Natural killer cell treated with Interleukin-12 subunit alpha and Interleukin-12 subunit beta and Interleukin-15 and Interleukin-18, amount 100 ng/mL, for 72 hours (primary cell): Measurements from ENCODE around the gene BNIP3. TPM values are rescaled to one million over a fixed set of nuclear protein-coding genes. Genes with fewer than 3 reads are reported as not detected.
"Not testable (repeated sequence)": the region's sequence is repeated elsewhere in the genome, so short reads cannot be mapped to it uniquely, and the experiment has no call there.

Source experiments
- ATAC-seq, 2 donors: fragments of 150-1000 bp; cut with Tn5 transposase in 1 of 2; sonication (Bioruptor Pico), chemical (Tn5 transposase) in 1 of 2; 2 replicates each; pipeline ENCODE4 v1.10.0; 2021
- DNase-seq: peaks from one replicate; pipeline ENCODE4 v3.0.0; 2022; ENCODE audit warnings: low spot score
- H3K27ac Mint-ChIP-seq, 2 donors: 1 replicate in 1 of 2; 2 replicates in 1 of 2; pipeline ENCODE4 v1.8.0; 2022; ENCODE audit warnings: mixed read lengths in 2 of 2, mild to moderate bottlenecking in 1 of 2, moderate library complexity in 1 of 2
- H3K27me3 Mint-ChIP-seq, 2 donors: 1 replicate in 1 of 2; 2 replicates in 1 of 2; pipeline ENCODE4 v1.8.0; 2022; ENCODE audit warnings: mixed read lengths in 2 of 2
- H3K36me3 Mint-ChIP-seq: one replicate; pipeline ENCODE4 v1.8.0; 2022; ENCODE audit warnings: mixed read lengths
- H3K4me1 Mint-ChIP-seq, 2 donors: 1 replicate in 1 of 2; 2 replicates in 1 of 2; pipeline ENCODE4 v1.8.0; 2022; ENCODE audit warnings: low read depth in 2 of 2, mixed read lengths in 2 of 2, mild to moderate bottlenecking in 1 of 2
- H3K4me3 Mint-ChIP-seq: one replicate; pipeline ENCODE4 v1.8.0; 2022; ENCODE audit warnings: mixed read lengths
- H3K9me3 Mint-ChIP-seq: 2 replicates; pipeline ENCODE4 v1.8.0; 2022; ENCODE audit warnings: mixed read lengths
- total RNA-seq, 2 donors: library from RNA; stranded (reverse); gene quantifications; one replicate each; pipeline ENCODE4 v1.2.3, GENCODE V29; 2022

Gene BNIP3
- total RNA-seq, 2 donors from 2014 or later, result 20.5 to 82.2 TPM

- H3K27ac Mint-ChIP-seq, result no peak overlapping the region
- no peaks in the 10 kb centered on the region for H3K27me3 Mint-ChIP-seq
- H3K4me3 Mint-ChIP-seq, result no peak overlapping the region
- H3K36me3 Mint-ChIP-seq, result no peaks in the 10 kb centered on the region
- ATAC-seq (no peak), DNase-seq (no peak)
- no peaks in the 10 kb centered on the region for H3K4me1 Mint-ChIP-seq
- no peaks in the 10 kb centered on the region for H3K9me3 Mint-ChIP-seq
These were observed 15.0 kb upstream of the BNIP3 start for GRCh38 chr10:131996466-131997365.

DNA sequence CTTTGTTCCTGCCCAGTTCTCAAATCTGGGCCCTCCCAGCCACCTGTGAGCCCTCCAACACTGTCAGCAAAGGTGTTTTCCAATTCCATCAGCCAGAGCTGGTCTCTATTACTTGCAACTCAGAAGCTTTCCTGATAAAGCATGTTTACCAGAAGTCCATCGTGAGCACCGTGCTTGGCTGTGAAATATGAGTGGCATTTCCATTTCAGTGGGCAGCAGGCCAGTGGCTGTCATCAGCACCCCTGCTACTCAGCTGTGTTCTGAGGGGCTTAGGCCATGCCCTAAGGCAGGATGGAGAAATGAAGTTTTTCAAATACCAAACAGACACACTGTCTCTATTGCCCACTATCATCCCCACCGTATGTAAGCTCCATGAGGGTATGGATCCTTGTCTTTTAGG is 12.7 kb upstream of the BNIP3 start:
- Mint-ChIP-seq H3K36me3 (no peaks in the 10 kb centered on the region), H3K27me3 (no peaks in the 10 kb centered on the region), H3K4me3 (no peak overlapping the region), H3K27ac (no peak overlapping the region), H3K9me3 (no peaks in the 10 kb centered on the region), H3K4me1 (no peaks in the 10 kb centered on the region)
- ATAC-seq (no peak), DNase-seq (no peak)

DNA sequence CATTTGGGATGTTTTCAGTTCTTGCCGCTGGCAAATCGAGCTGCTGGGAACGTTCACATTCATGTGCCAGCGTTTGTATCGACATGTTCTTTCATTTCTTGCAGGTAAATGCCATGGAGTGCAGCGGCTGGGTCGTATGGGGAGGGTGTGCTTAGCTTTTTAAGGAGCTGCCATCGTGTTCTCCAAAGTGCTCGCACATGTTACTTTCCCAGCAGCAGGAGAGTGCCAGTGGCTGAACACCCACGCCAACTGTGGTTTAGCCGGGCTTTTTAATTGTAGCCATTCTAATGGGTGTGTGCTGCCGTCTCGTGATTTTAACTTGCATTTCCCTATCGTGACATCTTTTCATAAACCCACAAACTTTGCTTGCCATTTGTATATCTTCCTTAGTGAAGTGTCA is 11.6 kb upstream of the BNIP3 start:
- H3K4me1 Mint-ChIP-seq, result no peaks in the 10 kb centered on the region
- H3K27ac Mint-ChIP-seq, result no peak overlapping the region
- no peak overlapping the region for H3K4me3 Mint-ChIP-seq
- no peaks in the 10 kb centered on the region for H3K9me3 Mint-ChIP-seq
- DNase-seq (no peak), ATAC-seq (no peak)
- no peaks in the 10 kb centered on the region for H3K27me3 Mint-ChIP-seq
- H3K36me3 Mint-ChIP-seq, result no peaks in the 10 kb centered on the region

DNA sequence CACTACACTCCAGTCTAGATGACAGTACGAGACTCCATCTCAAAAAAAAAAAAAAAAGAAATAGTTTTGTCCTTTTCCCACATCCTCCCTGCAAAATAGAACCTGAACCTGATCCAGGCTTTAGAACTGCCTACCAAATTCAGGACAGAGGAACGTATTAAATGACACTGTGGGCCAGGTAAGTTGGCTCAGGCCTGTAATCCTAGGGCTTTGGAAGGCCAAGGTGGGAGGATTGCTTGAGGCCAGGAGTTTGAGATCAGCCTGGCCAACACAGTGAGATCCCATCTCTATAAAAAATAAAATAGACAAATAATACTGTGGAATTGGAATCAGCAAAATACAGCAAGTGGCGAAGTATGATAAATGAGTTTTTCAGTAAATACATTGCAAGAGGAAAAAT is 10.0 kb upstream of the BNIP3 start:
- H3K27ac Mint-ChIP-seq, result no peak overlapping the region
- no peak overlapping the region for H3K4me3 Mint-ChIP-seq
- no peak for DNase-seq
- no peaks in the 10 kb centered on the region for H3K36me3 Mint-ChIP-seq
- H3K9me3 Mint-ChIP-seq, result no peaks in the 10 kb centered on the region
- H3K4me1 Mint-ChIP-seq, result no peaks in the 10 kb centered on the region
- H3K27me3 Mint-ChIP-seq, result no peaks in the 10 kb centered on the region
- no peak for ATAC-seq

DNA sequence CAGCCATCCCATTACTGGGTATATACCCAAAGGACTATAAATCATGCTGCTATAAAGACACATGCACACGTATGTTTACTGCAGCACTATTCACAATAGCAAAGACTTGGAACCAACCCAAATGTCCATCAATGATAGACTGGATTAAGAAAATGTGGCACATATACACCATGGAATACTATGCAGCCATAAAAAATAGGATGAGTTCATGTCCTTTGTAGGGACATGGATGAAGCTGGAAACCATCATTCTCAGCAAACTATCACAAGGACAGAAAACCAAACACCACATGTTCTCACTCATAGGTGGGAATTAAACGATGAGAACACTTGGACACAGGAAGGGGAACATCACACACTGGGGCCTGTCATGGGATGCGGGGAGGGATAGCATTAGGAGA is 6.1 kb upstream of the BNIP3 start:
- H3K27me3 Mint-ChIP-seq, H3K9me3 Mint-ChIP-seq, H3K4me3 Mint-ChIP-seq, H3K36me3 Mint-ChIP-seq, DNase-seq, ATAC-seq, H3K27ac Mint-ChIP-seq, H3K4me1 Mint-ChIP-seq: not testable (repeated sequence)

DNA sequence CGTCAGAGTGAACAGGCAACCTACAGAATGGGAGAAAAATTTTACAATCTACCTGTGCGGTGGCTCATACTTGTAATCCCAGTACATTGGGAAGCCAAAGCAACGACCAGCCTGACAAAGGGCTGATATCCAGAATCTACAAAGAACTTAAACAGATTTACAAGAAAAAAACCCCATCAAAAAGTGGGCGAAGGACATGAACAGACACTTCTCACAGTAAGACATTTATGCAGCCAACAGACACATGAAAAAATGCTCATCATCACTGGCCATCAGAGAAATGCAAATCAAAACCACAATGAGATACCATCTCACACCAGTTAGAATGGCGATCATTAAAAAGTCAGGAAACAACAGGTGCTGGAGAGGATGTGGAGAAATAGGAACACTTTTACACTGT is 5.6 kb upstream of the BNIP3 start:
- not testable (repeated sequence) for H3K9me3 Mint-ChIP-seq, H3K36me3 Mint-ChIP-seq, ATAC-seq, H3K4me1 Mint-ChIP-seq, DNase-seq, H3K27ac Mint-ChIP-seq, H3K4me3 Mint-ChIP-seq, H3K27me3 Mint-ChIP-seq

GRCh38 chr10:131986851-131987250 is 5.1 kb upstream of the BNIP3 start:
- not testable (repeated sequence) for H3K27me3 Mint-ChIP-seq, H3K27ac Mint-ChIP-seq, H3K4me1 Mint-ChIP-seq, H3K36me3 Mint-ChIP-seq, H3K4me3 Mint-ChIP-seq, DNase-seq, H3K9me3 Mint-ChIP-seq, ATAC-seq

GRCh38 chr10:131983780-131984179 is 2.1 kb upstream of the BNIP3 start:
- ATAC-seq, result no peak
- Mint-ChIP-seq H3K27me3 (peaks cover 0 to 4% of the 10 kb centered on the region in 2 donors), H3K27ac (no peak overlapping the region), H3K9me3 (no peaks in the 10 kb centered on the region), H3K36me3 (no peaks in the 10 kb centered on the region), H3K4me1 (peaks cover 11% of the 10 kb centered on the region in 2 donors), H3K4me3 (no peak overlapping the region)
- DNase-seq, result no peak

GRCh38 chr10:131982796-131983195 is 1.1 kb upstream of the BNIP3 start:
- DNase-seq (no peak), ATAC-seq (no peak)
- Mint-ChIP-seq H3K4me1 (peaks cover 11 to 14% of the 10 kb centered on the region in 2 donors), H3K36me3 (no peaks in the 10 kb centered on the region), H3K9me3 (no peaks in the 10 kb centered on the region), H3K27ac (no peak overlapping the region), H3K27me3 (peaks cover 0 to 4% of the 10 kb centered on the region in 2 donors), H3K4me3 (peak overlapping the region; percentile 60)

- Mint-ChIP-seq H3K36me3 (no peaks in the 10 kb centered on the region), H3K27me3 (peaks cover 0 to 4% of the 10 kb centered on the region in 2 donors), H3K4me1 (peaks cover 11 to 15% of the 10 kb centered on the region in 2 donors), H3K4me3 (peak overlapping the region; percentile 58), H3K9me3 (no peaks in the 10 kb centered on the region), H3K27ac (no peak overlapping the region)
- DNase-seq (no peak), ATAC-seq (peak; percentile 1 to 42)
These were observed 548 bp upstream of the BNIP3 start for GRCh38 chr10:131982185-131982756.

GRCh38 chr10:131980761-131981428 is 828 bp downstream of the BNIP3 start:
- DNase-seq, result no peak
- Mint-ChIP-seq H3K27ac (peak overlapping the region in 1 of 2 donors; percentile 69), H3K36me3 (no peaks in the 10 kb centered on the region), H3K27me3 (peaks cover 0 to 2% of the 10 kb centered on the region in 2 donors), H3K9me3 (no peaks in the 10 kb centered on the region), H3K4me1 (peaks cover 11 to 26% of the 10 kb centered on the region in 2 donors), H3K4me3 (peak overlapping the region; percentile 85)
- no peak for ATAC-seq

DNA sequence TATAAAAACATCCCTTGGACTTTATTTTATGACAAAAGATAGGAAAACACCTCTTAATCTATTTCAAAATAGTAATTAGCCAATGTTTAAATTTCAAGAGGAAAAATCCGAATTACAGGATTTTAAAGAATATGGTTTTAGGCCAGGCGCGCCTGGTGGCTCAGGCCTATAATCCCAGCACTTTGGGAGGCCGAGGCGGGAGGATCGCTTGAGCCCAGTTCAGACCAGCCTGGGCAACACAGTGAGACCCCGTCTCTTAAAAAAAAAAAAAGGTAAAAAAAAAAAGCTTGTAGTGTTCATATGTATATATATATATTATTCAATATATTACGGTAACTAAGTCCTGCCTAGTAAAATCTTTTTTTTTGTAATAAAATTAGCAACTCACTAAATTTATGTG is 1.4 kb downstream of the BNIP3 start:
- H3K4me3 Mint-ChIP-seq, result peak overlapping the region; percentile 39
- H3K36me3 Mint-ChIP-seq, result no peaks in the 10 kb centered on the region
- no peaks in the 10 kb centered on the region for H3K9me3 Mint-ChIP-seq
- ATAC-seq (no peak), DNase-seq (no peak)
- H3K27me3 Mint-ChIP-seq, result no peaks in the 10 kb centered on the region
- H3K27ac Mint-ChIP-seq, result peak overlapping the region in 1 of 2 donors; percentile 16
- peaks cover 16 to 26% of the 10 kb centered on the region in 2 donors for H3K4me1 Mint-ChIP-seq

- Mint-ChIP-seq H3K4me3 (peak overlapping the region; percentile 43), H3K4me1 (peaks cover 20 to 29% of the 10 kb centered on the region in 2 donors), H3K27me3 (no peaks in the 10 kb centered on the region), H3K27ac (peak overlapping the region in 1 of 2 donors; percentile 16), H3K36me3 (no peaks in the 10 kb centered on the region), H3K9me3 (no peaks in the 10 kb centered on the region)
- ATAC-seq (no peak), DNase-seq (no peak)
These were observed 1.9 kb downstream of the BNIP3 start for GRCh38 chr10:131979821-131980270.

- no peak for DNase-seq
- peak overlapping the region in 1 of 2 donors; percentile 16 for H3K27ac Mint-ChIP-seq
- peak overlapping the region; percentile 43 for H3K4me3 Mint-ChIP-seq
- H3K36me3 Mint-ChIP-seq, result no peaks in the 10 kb centered on the region
- H3K27me3 Mint-ChIP-seq, result no peaks in the 10 kb centered on the region
- no peaks in the 10 kb centered on the region for H3K9me3 Mint-ChIP-seq
- peaks cover 25 to 33% of the 10 kb centered on the region in 2 donors for H3K4me1 Mint-ChIP-seq
- ATAC-seq, result no peak
These were observed 2.4 kb downstream of the BNIP3 start for GRCh38 chr10:131979336-131979735.
